Activated CD8-positive, alpha-beta memory T cell treated with anti-CD3 and anti-CD28 coated beads for 48 hours (primary cell): Measurements from ENCODE around the gene HMOX1.
"Not testable (repeated sequence)": the region's sequence is repeated elsewhere in the genome, so short reads cannot be mapped to it uniquely, and the experiment has no call there.

Experiments
- DNase-seq, 3 experiments: peaks; one replicate each; pipeline ENCODE4 v3.0.0-alpha.2; 2020; ENCODE audit warnings: low read depth in 2 of 3, low spot score in 2 of 3

The HMOX1 gene

DNA sequence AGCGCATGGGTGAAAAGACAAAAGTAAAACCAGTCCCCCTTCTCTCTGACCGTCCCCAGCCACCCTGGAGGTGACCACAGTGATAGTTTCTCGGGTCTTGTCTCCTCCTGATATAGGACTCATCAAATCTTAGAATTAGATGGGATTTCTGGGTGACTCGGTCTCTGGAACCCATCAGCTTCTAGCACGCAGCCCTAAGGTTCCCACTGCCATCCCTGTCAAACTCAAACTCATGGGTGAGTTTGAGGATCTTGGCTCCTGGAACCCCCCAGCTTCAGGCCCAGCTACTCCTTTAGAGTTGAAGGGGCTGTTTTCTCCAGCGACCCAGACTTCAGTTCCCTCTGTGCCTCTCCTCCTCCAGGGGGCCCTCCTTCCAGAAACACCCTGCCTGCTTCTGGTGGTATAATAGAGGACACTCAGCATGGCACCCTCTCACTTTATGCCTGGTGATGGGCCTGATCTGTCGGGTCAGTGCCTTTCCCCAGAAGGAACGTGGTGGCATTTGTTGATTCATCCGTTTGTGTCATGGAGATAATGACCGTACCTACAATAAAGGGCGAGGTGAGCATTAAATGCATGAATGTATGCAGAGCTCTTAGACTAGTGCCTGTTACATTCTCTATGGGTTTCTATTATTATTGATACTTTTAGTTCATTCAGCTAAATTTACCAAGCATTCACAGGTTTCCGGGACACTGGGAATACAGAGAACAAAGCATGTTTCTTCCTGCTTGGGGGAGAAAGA is 50.8 kb downstream of the HMOX1 start:
- DNase-seq, result no peak

DNA sequence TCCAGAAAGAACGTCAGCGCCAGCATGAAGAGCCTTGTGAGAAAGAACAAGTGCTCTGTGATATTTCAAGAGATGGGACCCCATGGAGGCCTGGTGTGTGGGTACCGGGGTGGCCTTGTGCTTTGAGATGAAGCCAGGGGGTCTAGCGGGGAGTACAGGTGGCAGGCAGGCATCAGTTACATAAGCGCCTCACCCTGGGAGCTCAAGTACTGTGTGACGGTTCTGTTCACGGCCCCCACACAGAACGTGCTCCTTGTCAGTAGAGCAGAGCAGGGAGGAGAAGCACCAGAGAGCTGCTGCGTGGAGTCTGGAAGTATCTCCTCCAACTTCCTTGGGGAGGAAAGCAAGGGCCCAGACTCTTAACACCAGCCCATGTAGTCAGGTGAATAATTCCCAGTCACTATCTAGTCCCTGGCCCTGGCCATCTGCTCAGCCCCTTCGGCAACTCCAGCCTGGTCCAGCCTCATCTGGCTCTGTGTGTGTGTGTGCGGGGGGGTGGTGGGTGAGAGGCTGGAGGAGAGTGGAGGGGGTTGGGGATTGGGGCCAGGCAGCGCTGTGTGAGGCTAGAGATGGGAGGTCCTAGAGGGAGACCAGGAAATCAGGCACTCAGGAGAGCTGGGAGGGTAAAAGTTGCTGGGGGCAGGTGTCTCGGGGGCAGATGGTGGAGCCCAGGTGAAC is 51.5 kb downstream of the HMOX1 start:
- no peak for DNase-seq

DNA sequence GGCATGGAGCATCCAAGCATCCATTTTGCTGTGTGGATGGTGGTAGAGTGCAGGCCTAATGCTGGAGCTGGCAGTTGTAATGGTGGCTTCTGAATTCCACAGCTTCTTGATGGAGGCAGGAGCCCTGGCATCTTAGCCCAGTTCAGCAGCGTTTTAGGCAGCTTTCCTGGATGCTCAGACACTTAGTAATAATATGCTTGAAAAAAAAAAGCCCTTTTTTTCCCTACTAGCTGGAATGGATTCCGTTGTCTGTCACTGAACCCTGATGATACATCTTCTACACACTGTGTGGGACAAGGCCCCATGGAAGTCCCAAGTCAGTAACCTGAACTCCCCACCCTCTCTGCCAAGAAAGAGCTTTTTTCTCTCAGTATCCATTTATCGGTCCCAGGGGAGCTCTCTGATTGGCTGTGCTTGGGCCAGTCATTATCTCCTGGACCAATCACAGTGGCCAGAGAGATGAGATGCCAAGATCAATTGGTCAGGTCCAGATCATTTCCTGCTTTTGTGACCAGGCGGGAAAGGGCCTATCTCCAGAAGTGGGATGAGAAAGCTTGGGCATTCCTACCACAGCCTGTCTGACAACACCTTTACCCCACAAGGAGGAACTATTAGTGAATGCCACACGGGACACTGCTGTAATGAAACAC is 53.3 kb downstream of the HMOX1 start:
- DNase-seq, result no peak

DNA sequence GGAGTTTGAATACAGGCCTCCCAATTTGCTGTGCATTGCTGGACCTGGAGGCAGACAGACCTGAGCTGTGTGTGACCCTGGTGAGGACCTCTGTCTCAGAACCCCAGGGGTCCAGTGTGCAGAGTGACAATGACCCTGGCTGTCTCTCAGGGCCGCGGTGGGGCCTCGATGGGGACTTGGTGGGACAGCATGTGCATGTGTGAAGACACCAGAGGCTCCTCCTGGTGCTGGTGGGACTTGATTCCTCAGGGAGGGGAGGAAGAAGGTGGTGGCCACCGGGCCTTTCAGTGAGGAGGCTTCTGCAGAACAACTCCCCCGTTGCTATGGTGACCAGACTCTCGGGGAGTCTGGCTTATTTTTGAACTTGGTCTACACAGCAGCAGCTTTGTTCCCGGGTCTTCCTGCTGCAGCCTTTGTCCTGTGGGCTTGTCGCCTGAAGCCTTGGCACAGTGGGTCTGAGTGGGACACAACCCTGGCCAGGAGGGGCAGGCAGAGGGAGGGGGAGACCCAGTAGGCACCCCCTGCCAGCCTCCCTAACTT is 54.4 kb downstream of the HMOX1 start:
- no peak for DNase-seq

DNA sequence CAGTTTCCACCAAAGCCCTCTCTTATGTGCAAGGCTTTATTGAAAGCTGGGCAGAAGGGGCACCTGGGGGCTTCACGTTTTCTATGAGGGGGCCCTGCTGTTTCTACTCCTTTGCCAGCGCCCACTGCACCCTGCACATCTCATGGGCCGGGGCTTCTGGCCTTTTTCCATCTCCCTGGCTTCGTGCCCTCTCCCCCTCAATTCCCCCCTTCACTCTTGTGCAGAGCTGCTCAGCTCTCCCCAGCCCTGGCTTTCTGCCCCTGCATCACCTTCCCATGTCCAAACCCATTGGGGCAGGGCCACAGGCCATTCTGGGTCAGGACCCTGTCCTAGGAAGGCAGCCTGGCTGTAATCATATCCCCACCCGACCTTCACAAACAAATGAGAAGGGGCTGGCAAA is 55.5 kb downstream of the HMOX1 start:
- DNase-seq, result no peak

DNA sequence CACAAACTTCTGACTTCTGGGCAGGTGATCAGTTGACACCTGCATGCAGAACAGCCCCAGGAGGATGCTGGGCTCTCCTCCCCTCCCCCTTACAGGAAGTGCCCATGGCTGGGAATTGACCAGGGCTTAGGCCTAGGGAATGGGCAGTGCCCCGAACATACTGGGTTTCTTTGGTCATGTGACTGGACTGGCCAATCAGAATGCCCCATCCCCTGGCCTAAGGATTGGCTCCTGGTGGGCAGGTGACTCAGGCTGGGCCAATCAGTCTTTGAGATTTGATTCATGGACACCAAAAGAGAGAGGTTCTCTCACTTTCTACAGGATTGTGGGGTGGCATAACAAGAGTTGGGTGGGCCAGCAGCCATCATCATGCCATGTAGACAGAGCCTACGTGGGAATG is 56.2 kb downstream of the HMOX1 start:
- no peak for DNase-seq

DNA sequence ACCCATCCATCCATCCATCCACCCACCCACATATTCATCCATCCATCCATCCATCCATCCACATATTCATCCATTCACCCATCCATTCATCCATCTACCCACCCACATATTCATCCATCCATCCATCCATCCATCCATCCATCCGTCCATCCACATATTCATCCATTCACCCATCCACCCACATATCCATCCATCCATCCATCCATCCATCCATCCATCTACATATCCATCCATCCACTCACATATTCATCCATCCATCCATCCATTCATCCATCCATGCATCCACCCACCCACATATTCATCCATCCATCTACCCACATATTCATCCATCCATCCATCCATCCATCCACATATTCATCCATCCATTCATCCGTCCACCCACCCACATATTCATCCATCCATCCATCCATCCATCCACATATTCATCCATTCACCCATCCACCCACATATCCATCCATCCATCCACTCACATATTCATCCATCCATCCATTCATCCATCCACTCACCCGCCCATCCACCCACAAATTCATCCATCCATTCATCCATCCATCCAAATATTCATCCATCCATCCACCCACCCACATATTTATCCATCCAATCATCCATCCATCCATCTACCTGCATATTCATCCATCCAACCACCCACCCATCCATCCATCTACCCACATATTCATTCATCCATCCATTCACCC is 57.9 kb downstream of the HMOX1 start:
- not testable (repeated sequence) for DNase-seq

DNA sequence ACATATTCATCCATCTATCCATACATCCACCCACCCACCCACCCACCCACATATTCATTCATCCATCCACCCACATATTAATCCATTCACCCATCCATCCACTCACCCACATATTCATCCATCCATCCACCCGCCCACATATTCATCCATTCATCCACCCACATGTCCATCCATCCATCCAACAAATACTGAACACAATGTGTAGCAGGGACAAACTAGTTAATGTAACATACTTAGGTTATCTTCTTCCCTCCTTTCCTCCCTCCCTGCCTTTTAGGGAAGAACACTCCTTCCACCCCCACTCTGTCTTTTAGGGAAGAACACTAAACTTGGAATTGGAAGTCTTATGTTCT is 58.4 kb downstream of the HMOX1 start:
- DNase-seq, result no peak

DNA sequence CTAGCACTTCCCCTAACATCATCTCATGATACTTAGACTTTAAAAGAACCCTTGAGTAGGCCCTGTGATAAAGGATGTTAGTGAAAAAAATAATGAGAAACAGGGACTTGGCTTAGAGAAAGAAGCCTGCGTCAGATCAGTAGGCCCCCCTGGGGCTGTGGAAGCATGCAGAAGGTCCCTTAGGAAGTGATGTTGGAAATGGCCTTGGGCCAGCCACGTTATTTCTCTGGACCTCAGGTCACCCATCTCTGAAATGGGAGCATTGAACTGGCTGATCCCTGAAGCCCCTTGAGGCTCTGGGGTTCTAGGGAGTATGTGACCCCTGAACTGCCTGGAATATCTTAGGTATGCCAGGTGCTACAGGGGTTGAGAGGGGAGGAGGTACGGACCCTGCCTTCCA is 59.2 kb downstream of the HMOX1 start:
- DNase-seq, result no peak

DNA sequence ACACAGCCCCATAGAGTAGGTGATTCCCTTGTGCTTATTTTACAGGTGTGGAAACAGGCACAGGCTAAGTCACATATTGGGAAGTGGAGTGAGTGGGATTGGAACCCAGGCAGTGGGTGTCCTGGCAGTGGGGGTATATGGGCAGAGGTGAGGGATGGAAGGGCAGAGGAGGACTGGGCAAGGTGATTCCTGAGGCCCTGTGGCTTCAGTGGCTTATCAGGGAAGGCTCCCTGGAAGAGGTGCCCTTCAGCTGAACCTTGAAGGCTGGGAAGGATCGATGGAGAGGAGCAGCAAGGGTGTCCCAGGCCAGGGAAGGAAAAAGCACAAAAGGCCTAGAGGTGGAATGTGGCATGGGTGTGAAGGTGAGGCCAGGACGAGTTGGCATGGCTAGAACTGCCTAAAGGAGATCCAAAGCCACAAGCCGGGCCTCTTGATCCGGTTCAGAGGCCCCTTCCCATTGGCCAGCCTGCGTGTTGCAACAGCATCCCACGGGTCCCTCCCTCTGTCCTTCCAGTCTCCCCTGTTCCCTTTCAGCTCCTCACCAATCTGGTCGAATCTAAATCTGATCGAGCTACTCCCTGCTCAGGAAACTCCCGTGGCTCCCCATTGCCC is 60.7 kb downstream of the HMOX1 start:
- DNase-seq, result no peak

DNA sequence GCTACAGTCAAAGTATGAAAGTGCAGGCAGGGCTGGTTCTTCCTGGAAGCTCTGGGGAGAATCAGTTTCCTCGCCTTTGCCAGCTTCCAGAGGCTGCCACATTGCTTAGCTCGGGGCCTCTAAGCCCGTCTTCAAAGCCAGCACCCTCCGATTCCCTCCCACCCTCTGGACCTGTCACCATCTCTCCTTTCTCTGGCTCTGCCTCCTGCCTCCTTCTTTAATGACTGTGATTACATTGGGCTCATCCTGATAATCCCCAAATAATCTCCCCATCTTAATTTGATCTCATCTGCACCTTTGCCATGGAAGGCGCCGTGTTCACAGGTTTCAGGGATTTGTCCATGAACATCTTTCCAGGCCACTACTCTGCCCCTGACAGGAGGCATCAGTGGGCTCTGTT is 61.6 kb downstream of the HMOX1 start:
- DNase-seq, result no peak

DNA sequence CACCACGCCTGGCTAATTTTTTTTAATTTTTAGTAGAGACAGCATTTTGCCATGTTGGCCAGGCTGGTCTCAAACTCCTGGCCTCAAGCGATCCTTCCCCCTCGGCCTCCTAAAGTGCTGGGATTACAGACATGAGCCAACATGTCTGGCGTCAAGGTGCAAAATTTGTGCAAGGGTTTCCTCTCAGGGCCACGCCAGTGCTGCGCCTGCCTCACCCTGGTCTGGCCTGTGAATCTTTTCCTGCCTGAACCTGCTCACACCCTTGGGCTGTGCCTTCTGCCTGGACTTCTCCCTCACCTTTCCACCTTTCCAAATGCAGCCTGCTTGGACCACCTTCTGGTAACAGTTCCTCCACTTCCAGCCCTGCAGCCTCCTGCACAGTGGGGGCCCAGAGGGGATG is 62.4 kb downstream of the HMOX1 start:
- no peak for DNase-seq
